Panc1 (cell line): Measurements from ENCODE around the gene LRRFIP1.

Experiments used
- SIN3A ChIP-seq: IDR thresholded peaks from 2 replicates; pipeline ENCODE4 v1.6.1; 2012; ENCODE audit warnings: low read depth, mild to moderate bottlenecking, low read length, moderate library complexity, borderline replicate concordance; ENCODE audit not compliant: insufficient read depth
- TF ChIP-seq, protein P1 (sequence below): fragments of 450-650 bp; IDR thresholded peaks from 2 replicates; pipeline ENCODE4 v1.5.1; 2017; ENCODE audit warnings: mild to moderate bottlenecking
- TF ChIP-seq, protein P2 (sequence below), 2 experiments: IDR thresholded peaks; 2 replicates each; pipeline ENCODE4 v1.6.1; 2011 to 2012; ENCODE audit warnings: low read depth in 2 of 2, control low read depth in 1 of 2, low read length in 1 of 2, mild to moderate bottlenecking in 1 of 2, moderate library complexity in 1 of 2; ENCODE audit not compliant: insufficient read depth in 1 of 2

- TF ChIP-seq, protein P1, sequence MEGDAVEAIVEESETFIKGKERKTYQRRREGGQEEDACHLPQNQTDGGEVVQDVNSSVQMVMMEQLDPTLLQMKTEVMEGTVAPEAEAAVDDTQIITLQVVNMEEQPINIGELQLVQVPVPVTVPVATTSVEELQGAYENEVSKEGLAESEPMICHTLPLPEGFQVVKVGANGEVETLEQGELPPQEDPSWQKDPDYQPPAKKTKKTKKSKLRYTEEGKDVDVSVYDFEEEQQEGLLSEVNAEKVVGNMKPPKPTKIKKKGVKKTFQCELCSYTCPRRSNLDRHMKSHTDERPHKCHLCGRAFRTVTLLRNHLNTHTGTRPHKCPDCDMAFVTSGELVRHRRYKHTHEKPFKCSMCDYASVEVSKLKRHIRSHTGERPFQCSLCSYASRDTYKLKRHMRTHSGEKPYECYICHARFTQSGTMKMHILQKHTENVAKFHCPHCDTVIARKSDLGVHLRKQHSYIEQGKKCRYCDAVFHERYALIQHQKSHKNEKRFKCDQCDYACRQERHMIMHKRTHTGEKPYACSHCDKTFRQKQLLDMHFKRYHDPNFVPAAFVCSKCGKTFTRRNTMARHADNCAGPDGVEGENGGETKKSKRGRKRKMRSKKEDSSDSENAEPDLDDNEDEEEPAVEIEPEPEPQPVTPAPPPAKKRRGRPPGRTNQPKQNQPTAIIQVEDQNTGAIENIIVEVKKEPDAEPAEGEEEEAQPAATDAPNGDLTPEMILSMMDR, result no peak
- TF ChIP-seq, protein P2, sequence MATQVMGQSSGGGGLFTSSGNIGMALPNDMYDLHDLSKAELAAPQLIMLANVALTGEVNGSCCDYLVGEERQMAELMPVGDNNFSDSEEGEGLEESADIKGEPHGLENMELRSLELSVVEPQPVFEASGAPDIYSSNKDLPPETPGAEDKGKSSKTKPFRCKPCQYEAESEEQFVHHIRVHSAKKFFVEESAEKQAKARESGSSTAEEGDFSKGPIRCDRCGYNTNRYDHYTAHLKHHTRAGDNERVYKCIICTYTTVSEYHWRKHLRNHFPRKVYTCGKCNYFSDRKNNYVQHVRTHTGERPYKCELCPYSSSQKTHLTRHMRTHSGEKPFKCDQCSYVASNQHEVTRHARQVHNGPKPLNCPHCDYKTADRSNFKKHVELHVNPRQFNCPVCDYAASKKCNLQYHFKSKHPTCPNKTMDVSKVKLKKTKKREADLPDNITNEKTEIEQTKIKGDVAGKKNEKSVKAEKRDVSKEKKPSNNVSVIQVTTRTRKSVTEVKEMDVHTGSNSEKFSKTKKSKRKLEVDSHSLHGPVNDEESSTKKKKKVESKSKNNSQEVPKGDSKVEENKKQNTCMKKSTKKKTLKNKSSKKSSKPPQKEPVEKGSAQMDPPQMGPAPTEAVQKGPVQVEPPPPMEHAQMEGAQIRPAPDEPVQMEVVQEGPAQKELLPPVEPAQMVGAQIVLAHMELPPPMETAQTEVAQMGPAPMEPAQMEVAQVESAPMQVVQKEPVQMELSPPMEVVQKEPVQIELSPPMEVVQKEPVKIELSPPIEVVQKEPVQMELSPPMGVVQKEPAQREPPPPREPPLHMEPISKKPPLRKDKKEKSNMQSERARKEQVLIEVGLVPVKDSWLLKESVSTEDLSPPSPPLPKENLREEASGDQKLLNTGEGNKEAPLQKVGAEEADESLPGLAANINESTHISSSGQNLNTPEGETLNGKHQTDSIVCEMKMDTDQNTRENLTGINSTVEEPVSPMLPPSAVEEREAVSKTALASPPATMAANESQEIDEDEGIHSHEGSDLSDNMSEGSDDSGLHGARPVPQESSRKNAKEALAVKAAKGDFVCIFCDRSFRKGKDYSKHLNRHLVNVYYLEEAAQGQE (IDR thresholded peaks at IDR 0.05; ENCODE audit: insufficient read depth in 1 of 2, low read depth in 2 of 2, low read length in 1 of 2), result no peak
- no peak for TF ChIP-seq SIN3A
Measured at GRCh38 chr2:237759176-237759575, 131.8 kb downstream of the LRRFIP1 start.
